ENCODE results near the gene TCEAL6.
"Not testable (repeated sequence)": the region's sequence is repeated elsewhere in the genome, so short reads cannot be mapped to it uniquely, and the experiment has no call there.

DNA sequence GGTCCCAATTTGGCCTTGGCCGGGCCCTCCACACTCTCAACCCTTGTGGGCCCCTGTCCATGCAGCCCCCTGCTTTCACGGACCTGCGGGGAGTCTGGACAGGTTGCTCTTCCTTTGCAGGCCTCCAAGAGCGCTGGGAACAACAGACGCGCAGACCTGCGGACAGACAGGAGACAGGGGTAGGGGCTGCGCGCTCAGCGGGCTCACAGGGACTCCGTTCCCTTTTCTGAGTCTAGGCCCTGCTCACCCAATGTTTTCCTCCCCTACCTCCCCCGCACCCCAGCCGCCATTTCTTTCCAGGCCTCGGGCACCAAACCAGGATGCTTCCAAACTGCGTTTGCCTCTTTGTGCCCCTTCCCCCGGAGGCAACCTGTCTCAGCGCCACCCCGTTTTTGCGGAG is 650 bp downstream of the TCEAL6 start:
- TF ChIP-seq, protein P1, sequence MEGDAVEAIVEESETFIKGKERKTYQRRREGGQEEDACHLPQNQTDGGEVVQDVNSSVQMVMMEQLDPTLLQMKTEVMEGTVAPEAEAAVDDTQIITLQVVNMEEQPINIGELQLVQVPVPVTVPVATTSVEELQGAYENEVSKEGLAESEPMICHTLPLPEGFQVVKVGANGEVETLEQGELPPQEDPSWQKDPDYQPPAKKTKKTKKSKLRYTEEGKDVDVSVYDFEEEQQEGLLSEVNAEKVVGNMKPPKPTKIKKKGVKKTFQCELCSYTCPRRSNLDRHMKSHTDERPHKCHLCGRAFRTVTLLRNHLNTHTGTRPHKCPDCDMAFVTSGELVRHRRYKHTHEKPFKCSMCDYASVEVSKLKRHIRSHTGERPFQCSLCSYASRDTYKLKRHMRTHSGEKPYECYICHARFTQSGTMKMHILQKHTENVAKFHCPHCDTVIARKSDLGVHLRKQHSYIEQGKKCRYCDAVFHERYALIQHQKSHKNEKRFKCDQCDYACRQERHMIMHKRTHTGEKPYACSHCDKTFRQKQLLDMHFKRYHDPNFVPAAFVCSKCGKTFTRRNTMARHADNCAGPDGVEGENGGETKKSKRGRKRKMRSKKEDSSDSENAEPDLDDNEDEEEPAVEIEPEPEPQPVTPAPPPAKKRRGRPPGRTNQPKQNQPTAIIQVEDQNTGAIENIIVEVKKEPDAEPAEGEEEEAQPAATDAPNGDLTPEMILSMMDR (IDR thresholded peaks at IDR 0.05), result not testable (repeated sequence)
- not testable (repeated sequence) for TF ChIP-seq EZH2phosphoT487, EZH2 (IDR thresholded peaks at IDR 0.05)

Measured in neural progenitor cell (in vitro differentiated cells).